ENCODE data around the gene ETV3. TPM values are rescaled to one million over a fixed set of nuclear protein-coding genes. Genes with fewer than 3 reads are reported as not detected.

Gene ETV3
- total RNA-seq, 1 experiment from 2014 or later: 26.2 TPM

DNA sequence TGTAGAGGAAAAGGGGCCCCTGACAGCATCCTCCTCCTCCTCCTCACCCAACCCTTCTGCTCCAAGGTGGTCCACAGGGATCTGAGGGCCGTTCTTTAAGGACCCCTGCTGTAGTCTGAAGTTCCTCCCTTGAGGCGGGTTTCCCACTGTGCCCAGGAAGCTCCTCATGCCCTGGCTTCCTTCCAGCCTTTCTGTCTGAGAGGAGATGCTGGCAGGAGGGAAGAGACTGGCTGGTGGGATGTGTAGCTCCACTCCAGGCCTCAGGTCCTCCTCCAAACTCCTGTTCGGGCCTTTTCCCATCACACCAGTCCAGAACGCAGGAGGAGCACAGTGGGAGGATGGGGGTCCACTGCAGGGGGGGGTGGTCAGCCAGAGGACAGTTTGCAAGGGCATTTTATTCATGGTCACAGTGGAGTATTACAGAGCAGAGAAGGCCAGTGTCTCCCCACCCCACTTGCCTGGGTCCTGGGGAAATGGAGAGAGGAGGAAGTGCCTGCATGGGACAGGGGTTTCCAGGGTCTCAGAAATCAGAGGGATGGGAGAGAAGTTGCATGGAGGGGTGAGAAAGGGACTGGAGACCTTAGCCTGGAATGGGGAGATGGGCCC is 46.4 kb downstream of the ETV3 start:
- Histone ChIP-seq H3K27me3 (ENCODE audit: insufficient read depth, low read depth) (no peaks in the 10 kb centered on the region), H3K79me2 (ENCODE audit: low read depth) (no peaks in the 10 kb centered on the region), H3K4me2 (no peak overlapping the region), H4K20me1 (ENCODE audit: insufficient read depth) (no peaks in the 10 kb centered on the region), H3K27ac (no peak overlapping the region), H3F3A (ENCODE audit: insufficient read depth, low read depth) (no peaks in the 10 kb centered on the region), H3K4me1 (replicated peaks; ENCODE audit: insufficient read depth) (0 out of 2 replicates have a peak, but pooled peaks cover 7% of the 10 kb centered on the region), H3K9me2 (ENCODE audit: insufficient read depth) (no peaks in the 10 kb centered on the region), H3K4me3 (no peak overlapping the region), H3K36me3 (ENCODE audit: low read depth) (no peaks in the 10 kb centered on the region), H3K9me3 (ENCODE audit: insufficient read depth, low read depth) (no peaks in the 10 kb centered on the region), H2AFZ (no peak overlapping the region)
- intact Hi-C loops (cut with micrococcal nuclease; ENCODE audit: unreplicated experiment): loop anchor here (5.0 kb wide), 1 partner anchor 589 kb away; the partner anchor contains the start of gene MEF2D
- no TSS peak for BruUV-seq (replicated peaks)
- CTCF ChIA-PET: no interaction called here
- DNase-seq: no peak
- POLR2A ChIA-PET (ENCODE audit: unreplicated experiment): no interaction called here
- TF ChIP-seq, protein P1, sequence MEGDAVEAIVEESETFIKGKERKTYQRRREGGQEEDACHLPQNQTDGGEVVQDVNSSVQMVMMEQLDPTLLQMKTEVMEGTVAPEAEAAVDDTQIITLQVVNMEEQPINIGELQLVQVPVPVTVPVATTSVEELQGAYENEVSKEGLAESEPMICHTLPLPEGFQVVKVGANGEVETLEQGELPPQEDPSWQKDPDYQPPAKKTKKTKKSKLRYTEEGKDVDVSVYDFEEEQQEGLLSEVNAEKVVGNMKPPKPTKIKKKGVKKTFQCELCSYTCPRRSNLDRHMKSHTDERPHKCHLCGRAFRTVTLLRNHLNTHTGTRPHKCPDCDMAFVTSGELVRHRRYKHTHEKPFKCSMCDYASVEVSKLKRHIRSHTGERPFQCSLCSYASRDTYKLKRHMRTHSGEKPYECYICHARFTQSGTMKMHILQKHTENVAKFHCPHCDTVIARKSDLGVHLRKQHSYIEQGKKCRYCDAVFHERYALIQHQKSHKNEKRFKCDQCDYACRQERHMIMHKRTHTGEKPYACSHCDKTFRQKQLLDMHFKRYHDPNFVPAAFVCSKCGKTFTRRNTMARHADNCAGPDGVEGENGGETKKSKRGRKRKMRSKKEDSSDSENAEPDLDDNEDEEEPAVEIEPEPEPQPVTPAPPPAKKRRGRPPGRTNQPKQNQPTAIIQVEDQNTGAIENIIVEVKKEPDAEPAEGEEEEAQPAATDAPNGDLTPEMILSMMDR (conservative IDR thresholded peaks at IDR 0.05): no peak
- no peak for TF ChIP-seq EZH2 (IDR thresholded peaks at IDR 0.05; ENCODE audit: low read depth)

DNA sequence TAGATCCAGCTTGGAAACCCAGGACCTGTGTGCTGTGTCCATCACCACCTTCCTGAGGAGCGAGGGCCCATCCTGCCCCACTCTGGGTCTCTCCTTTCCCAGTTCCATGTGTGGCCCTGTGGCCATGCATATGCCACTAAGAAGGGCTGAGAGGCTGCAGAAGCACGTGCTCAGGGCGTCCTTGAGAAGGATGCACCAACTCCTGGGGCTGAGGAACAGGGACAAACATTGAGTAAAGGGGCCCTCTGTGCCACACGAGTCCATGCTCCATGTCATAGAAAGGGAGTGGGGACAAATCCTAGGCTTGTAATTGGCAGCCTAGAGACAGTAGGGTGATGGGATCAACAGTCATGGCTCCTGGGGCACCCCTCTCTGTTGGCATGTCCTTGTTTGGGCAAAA is 47.0 kb downstream of the ETV3 start:
- TF ChIP-seq EZH2 (IDR thresholded peaks at IDR 0.05; ENCODE audit: low read depth): no peak
- TF ChIP-seq, protein P1 (conservative IDR thresholded peaks at IDR 0.05): no peak
- POLR2A ChIA-PET (ENCODE audit: unreplicated experiment): no interaction called here
- no peaks in the 10 kb centered on the region for H3K36me3 ChIP-seq (ENCODE audit: low read depth)
- no peaks in the 10 kb centered on the region for H3K9me3 ChIP-seq (ENCODE audit: insufficient read depth, low read depth)
- no TSS peak for BruUV-seq (replicated peaks)
- no peaks in the 10 kb centered on the region for H4K20me1 ChIP-seq (ENCODE audit: insufficient read depth)
- CTCF ChIA-PET: interaction anchor here (1.6 kb wide), 1 partner anchor 65 kb away, joined by 60 read pairs; no protein-coding TSS in a partner anchor
- no peak overlapping the region for H3K4me3 ChIP-seq
- H3K79me2 ChIP-seq (ENCODE audit: low read depth): no peaks in the 10 kb centered on the region
- H3K4me1 ChIP-seq (replicated peaks; ENCODE audit: insufficient read depth): peaks cover 13% of the 10 kb centered on the region
- no peaks in the 10 kb centered on the region for H3K9me2 ChIP-seq (ENCODE audit: insufficient read depth)
- H3K27me3 ChIP-seq (ENCODE audit: insufficient read depth, low read depth): no peaks in the 10 kb centered on the region
- H3F3A ChIP-seq (ENCODE audit: insufficient read depth, low read depth): no peaks in the 10 kb centered on the region; the same call in 1 of the 2 replicates
- no peak overlapping the region for H3K4me2 ChIP-seq
- no peak overlapping the region for H2AFZ ChIP-seq
- no peak overlapping the region for H3K27ac ChIP-seq
- DNase-seq: no peak
- intact Hi-C loops (cut with micrococcal nuclease; ENCODE audit: unreplicated experiment): loop anchor here (5.0 kb wide), 1 partner anchor 589 kb away; the partner anchor contains the start of gene MEF2D

DNA sequence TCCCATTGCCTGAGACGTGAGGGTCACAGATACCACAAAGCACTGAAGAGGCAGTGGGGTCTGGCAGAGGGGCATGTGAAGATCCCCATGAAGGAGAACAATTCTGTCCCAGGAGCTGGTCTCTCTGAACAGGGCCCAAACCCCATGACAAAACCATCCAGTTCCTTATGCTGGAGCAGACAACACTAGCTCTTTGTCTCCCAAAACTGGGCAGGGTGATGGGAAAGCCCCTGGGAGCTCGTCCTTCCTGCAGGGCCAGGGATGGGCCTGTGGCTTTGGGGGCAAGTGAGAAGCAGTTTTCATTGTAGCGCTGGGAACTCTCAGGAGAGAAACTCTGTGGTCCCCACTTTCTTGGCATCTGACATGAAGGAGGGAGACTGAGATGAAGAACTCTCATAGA is 47.4 kb downstream of the ETV3 start:
- POLR2A ChIA-PET (ENCODE audit: unreplicated experiment): no interaction called here
- no peaks in the 10 kb centered on the region for H3K9me3 ChIP-seq (ENCODE audit: insufficient read depth, low read depth)
- CTCF ChIA-PET: interaction anchor here (0.6 to 1.6 kb wide), 5 partner anchors 16 to 106 kb away, joined by 3 to 60 read pairs (median 4); no protein-coding TSS in a partner anchor
- H3K4me3 ChIP-seq: no peak overlapping the region
- no peak overlapping the region for H3K27ac ChIP-seq
- no peaks in the 10 kb centered on the region for H4K20me1 ChIP-seq (ENCODE audit: insufficient read depth)
- no peaks in the 10 kb centered on the region for H3K36me3 ChIP-seq (ENCODE audit: low read depth)
- BruUV-seq (replicated peaks): no TSS peak
- no peaks in the 10 kb centered on the region for H3K9me2 ChIP-seq (ENCODE audit: insufficient read depth)
- no peaks in the 10 kb centered on the region; the same call in 1 of the 2 replicates for H3F3A ChIP-seq (ENCODE audit: insufficient read depth, low read depth)
- H3K79me2 ChIP-seq (ENCODE audit: low read depth): no peaks in the 10 kb centered on the region
- peaks cover 17% of the 10 kb centered on the region for H3K4me1 ChIP-seq (replicated peaks; ENCODE audit: insufficient read depth)
- H2AFZ ChIP-seq: no peak overlapping the region
- no peaks in the 10 kb centered on the region for H3K27me3 ChIP-seq (ENCODE audit: insufficient read depth, low read depth)
- no peak overlapping the region for H3K4me2 ChIP-seq
- intact Hi-C loops (cut with micrococcal nuclease; ENCODE audit: unreplicated experiment): loop anchor here (1.0 to 5.0 kb wide), 4 partner anchors 46 to 588 kb away; partner anchors contain the start of gene MEF2D
- DNase-seq: no peak
- TF ChIP-seq, protein P1 (conservative IDR thresholded peaks at IDR 0.05): no peak
- no peak for TF ChIP-seq EZH2 (IDR thresholded peaks at IDR 0.05; ENCODE audit: low read depth)
